Body of pancreas (tissue), 4 donors: ENCODE measurements around the gene MYBPC1. TPM values are rescaled to one million over a fixed set of nuclear protein-coding genes. Genes with fewer than 3 reads are reported as not detected.

Experiments used
- ATAC-seq: fragments of 150-250 bp; one replicate; pipeline ENCODE4 v1.9.1; 2016
- DNase-seq, 4 donors: peaks; one replicate each; pipeline ENCODE4 v3.0.0-alpha.2; 2019
- H3K27ac ChIP-seq, 4 donors: fragments of 200-600 bp; sonication (generic); 1 replicate in 3 of 4; 2 replicates in 1 of 4; pipeline versions ENCODE4 v1.5.1 to v1.6.1; 2016 to 2019; ENCODE audit warnings: mild to moderate bottlenecking in 1 of 4, mixed read lengths in 1 of 4, moderate library complexity in 1 of 4
- H3K27me3 ChIP-seq, 2 donors: fragments of 200-600 bp; sonication (generic); one replicate each; pipeline ENCODE4 v1.6.0; 2016; ENCODE audit warnings: mild to moderate bottlenecking in 1 of 2
- H3K36me3 ChIP-seq, 2 donors: fragments of 200-600 bp; sonication (generic); replicated peaks in 1 of 2; 2 replicates each; pipeline ENCODE4 v1.5.1; 2016; ENCODE audit warnings: low read depth in 2 of 2; ENCODE audit not compliant: insufficient read depth in 1 of 2
- H3K4me1 ChIP-seq: fragments of 200-600 bp; sonication (generic); one replicate; pipeline ENCODE4 v1.6.0; 2016
- H3K4me3 ChIP-seq, 2 donors: fragments of 200-600 bp; sonication (generic); 1 replicate in 1 of 2; 2 replicates in 1 of 2; pipeline ENCODE4 v1.5.1; 2016 to 2019
- H3K9me3 ChIP-seq, 3 donors: fragments of 200-600 bp; sonication (generic); 1 replicate in 2 of 3; 2 replicates in 1 of 3; pipeline ENCODE4 v1.5.1; 2016
- POLR2A ChIP-seq, 3 donors: fragments of 450-650 bp; IDR thresholded peaks; one replicate each; pipeline ENCODE4 v1.6.1; 2016; ENCODE audit warnings: antibody characterized with exemption in 3 of 3, mild to moderate bottlenecking in 2 of 3
- WGBS, 2 donors: methylation state at CpG; one replicate each; pipeline ENCODE4 v1.1.5; 2017; 5-methylcytosine and 5-hydroxymethylcytosine counted together
- intact Hi-C: fragments of 100-400 bp; cut with DNase I; formaldehyde crosslinking; loops from one replicate; pipeline ENCODE4 v1.15.1; 2023
- total RNA-seq, 2 donors: library from RNA; depleted of rRNA; stranded (reverse); fragments of >200 nt; gene quantifications; one replicate each; pipeline ENCODE4 v1.1.0, GENCODE V29; 2016
- TF ChIP-seq, protein P1 (sequence below), 7 experiments: fragments of 450-650 bp in 4 of 7; fragments of 200-600 bp in 3 of 7; sonication (generic) in 3 of 7; IDR thresholded peaks; one replicate each; pipeline ENCODE4 v1.5.1; 2016 to 2019; ENCODE audit warnings: antibody characterized with exemption in 7 of 7

Gene MYBPC1
- total RNA-seq, 2 donors from 2014 or later: 0.66 to 0.78 TPM

DNA sequence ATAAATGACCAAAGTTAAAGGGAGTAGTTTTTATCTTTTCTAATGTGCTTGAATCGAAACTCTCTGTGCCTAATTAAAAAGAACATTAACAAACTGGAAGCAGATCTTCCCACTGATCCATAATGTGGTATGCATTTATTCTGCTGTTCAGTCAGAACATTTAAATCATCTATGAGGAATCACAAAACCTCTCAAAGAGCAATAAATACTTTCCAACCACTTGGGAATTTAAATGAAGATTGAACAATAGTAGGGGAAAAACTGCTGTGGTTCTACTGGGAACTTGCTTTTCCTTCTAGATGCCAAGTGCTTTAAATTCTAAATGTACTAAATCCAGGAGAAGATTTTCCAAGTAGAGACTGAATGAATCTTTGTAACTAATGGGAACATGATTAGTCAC lies 90.3 kb downstream of the MYBPC1 start:
- intact Hi-C loops: no loop called here
- Histone ChIP-seq H3K27me3 (no peaks in the 10 kb centered on the region), H3K4me1 (no peaks in the 10 kb centered on the region), H3K9me3 (no peaks in the 10 kb centered on the region), H3K27ac (no peak overlapping the region), H3K4me3 (no peak overlapping the region), H3K36me3 (no peaks in the 10 kb centered on the region)
- ATAC-seq (no peak), DNase-seq (no peak)
- TF ChIP-seq, protein P1, sequence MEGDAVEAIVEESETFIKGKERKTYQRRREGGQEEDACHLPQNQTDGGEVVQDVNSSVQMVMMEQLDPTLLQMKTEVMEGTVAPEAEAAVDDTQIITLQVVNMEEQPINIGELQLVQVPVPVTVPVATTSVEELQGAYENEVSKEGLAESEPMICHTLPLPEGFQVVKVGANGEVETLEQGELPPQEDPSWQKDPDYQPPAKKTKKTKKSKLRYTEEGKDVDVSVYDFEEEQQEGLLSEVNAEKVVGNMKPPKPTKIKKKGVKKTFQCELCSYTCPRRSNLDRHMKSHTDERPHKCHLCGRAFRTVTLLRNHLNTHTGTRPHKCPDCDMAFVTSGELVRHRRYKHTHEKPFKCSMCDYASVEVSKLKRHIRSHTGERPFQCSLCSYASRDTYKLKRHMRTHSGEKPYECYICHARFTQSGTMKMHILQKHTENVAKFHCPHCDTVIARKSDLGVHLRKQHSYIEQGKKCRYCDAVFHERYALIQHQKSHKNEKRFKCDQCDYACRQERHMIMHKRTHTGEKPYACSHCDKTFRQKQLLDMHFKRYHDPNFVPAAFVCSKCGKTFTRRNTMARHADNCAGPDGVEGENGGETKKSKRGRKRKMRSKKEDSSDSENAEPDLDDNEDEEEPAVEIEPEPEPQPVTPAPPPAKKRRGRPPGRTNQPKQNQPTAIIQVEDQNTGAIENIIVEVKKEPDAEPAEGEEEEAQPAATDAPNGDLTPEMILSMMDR (IDR thresholded peaks at IDR 0.05): no peak
- TF ChIP-seq POLR2A (IDR thresholded peaks at IDR 0.05): no peak
- WGBS, 2 donors: 69 to 83% methylated on average over 1 of the region's 1 CpG

DNA sequence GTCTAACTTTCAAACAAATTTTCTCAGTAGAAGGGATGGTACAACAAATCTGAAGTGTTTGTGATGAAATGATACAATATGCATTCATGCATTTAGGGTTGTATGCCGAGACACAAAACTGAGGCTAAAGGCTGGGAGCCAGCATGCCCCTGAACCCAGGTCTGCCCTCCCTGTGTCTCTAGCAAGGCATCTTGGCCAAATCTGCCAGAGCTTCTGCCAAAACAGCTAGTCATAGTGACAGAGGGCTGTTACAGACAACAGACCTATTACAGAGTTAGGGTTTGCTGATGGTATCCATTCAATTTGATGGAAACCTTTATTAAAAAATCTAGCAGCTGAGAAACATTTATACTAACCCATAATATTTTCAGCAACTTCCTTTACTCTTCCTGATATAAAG lies 91.4 kb downstream of the MYBPC1 start:
- H3K36me3 ChIP-seq: no peaks in the 10 kb centered on the region
- no peaks in the 10 kb centered on the region for H3K4me1 ChIP-seq
- no peaks in the 10 kb centered on the region for H3K27me3 ChIP-seq
- ATAC-seq (no peak), DNase-seq (no peak)
- TF ChIP-seq, protein P1 (IDR thresholded peaks at IDR 0.05): no peak
- TF ChIP-seq POLR2A (IDR thresholded peaks at IDR 0.05): no peak
- WGBS, 2 donors: 94 to 100% methylated on average over 1 of the region's 1 CpG
- no peaks in the 10 kb centered on the region for H3K9me3 ChIP-seq
- intact Hi-C loops: no loop called here
- no peak overlapping the region for H3K4me3 ChIP-seq
- H3K27ac ChIP-seq: no peak overlapping the region

DNA sequence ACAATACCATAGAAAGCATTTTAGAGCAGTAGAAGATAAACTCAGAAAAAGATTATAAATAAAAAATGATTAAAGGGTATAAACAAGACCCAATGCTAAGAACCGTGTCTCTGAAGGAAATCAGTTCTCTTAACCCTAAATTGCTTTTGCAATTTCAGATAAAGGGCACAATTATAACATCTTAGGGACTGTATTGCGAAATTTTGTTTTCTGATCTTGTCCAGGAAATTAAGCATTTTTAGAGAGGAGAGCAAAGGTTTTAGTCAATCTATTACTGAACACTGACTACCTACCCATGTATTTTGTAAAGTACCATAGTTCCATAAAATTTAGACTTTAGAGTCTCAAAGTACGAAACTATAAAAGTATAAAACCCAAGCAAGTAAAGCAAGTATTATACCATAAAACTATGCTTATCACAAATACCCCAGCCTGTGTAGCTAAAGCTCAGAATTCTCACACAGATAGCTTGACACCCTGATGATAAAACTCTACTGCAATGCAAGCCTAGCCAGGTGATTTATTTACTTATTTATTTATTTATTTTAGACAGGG lies 95.8 kb downstream of the MYBPC1 start:
- no peak overlapping the region for H3K27ac ChIP-seq
- H3K4me1 ChIP-seq: no peaks in the 10 kb centered on the region
- intact Hi-C loops: no loop called here
- H3K36me3 ChIP-seq: no peaks in the 10 kb centered on the region
- no peak overlapping the region for H3K4me3 ChIP-seq
- ATAC-seq: no peak
- no peak for TF ChIP-seq POLR2A (IDR thresholded peaks at IDR 0.05)
- TF ChIP-seq, protein P1 (IDR thresholded peaks at IDR 0.05): no peak
- no peaks in the 10 kb centered on the region for H3K27me3 ChIP-seq
- H3K9me3 ChIP-seq: no peaks in the 10 kb centered on the region
- 44 to 62% methylated on average over 3 of the region's 3 CpGs for WGBS, 2 donors
- no peak for DNase-seq

DNA sequence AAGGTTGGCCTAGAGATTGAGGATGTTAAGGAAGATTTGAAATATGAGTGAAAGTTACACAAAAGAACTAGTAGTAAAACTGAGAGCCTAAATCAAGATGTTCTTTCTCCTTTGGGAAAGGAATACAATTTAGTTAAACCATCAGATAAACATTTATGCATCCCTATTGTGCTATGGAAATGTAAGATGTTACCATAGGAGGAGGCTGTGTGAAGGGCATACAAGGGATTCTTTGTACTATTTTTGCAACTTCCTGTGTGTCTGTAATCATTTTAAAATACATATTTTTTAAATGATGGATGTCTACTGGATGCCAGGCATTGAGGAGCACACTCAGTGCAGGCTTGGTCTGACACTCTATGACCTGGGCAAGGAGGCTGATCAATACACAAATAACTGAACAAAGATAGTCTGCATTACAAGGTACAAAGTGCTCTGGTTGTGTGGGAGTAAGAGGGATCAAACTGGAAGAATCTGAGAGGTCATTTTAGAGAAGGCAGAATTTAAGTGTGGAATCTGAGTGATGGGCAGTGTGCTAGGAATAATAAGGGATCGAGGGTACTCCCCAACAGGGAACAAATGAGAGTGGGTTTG lies 96.8 kb downstream of the MYBPC1 start:
- 97 to 100% methylated on average over 1 of the region's 1 CpG for WGBS, 2 donors
- intact Hi-C loops: no loop called here
- DNase-seq: no peak
- H3K27me3 ChIP-seq: no peaks in the 10 kb centered on the region
- TF ChIP-seq POLR2A (IDR thresholded peaks at IDR 0.05): no peak
- TF ChIP-seq, protein P1 (IDR thresholded peaks at IDR 0.05): no peak
- no peak overlapping the region for H3K4me3 ChIP-seq
- no peak overlapping the region for H3K27ac ChIP-seq
- H3K36me3 ChIP-seq: no peaks in the 10 kb centered on the region
- no peaks in the 10 kb centered on the region for H3K9me3 ChIP-seq
- H3K4me1 ChIP-seq: peaks cover 5% of the 10 kb centered on the region
- no peak for ATAC-seq

DNA sequence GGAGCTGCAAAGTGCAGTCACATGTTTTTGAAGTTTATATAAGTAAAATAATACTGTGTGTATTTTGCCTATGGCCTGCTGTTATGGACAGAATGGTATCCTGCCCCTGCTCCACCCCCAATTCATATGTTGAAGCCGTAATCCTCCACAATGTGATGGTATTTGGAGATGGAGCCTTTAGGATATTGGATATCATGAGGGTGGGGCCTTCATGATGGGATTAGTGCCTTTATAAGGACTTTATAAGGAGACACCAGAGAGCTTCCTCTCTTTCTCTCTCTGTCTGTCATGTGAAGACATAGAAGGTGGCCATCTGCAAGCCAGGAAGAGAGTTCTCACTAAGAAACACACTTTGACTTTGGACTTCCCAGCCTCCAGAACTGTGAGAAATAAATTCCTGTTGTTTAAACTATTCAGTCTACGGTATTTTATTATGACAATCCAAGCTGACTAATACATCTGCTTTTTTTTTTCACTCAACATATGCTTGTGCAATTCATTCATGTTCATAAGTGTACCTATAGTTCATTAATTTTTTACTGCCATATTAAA lies 99.6 kb downstream of the MYBPC1 start:
- ATAC-seq (no peak), DNase-seq (no peak)
- no peaks in the 10 kb centered on the region for H3K36me3 ChIP-seq
- no peaks in the 10 kb centered on the region for H3K27me3 ChIP-seq
- no peak overlapping the region for H3K4me3 ChIP-seq
- intact Hi-C loops: no loop called here
- no peak overlapping the region for H3K27ac ChIP-seq
- TF ChIP-seq, protein P1 (IDR thresholded peaks at IDR 0.05): no peak
- no peak for TF ChIP-seq POLR2A (IDR thresholded peaks at IDR 0.05)
- H3K4me1 ChIP-seq: peaks cover 17% of the 10 kb centered on the region
- H3K9me3 ChIP-seq: no peaks in the 10 kb centered on the region
- 94 to 97% methylated on average over 2 of the region's 2 CpGs for WGBS, 2 donors
